HT-29 (cell line): ENCODE data around the gene WNT7B. TPM values are rescaled to one million over a fixed set of nuclear protein-coding genes. Genes with fewer than 3 reads are reported as not detected.

Source experiments
- DNase-seq: peaks from one replicate; pipeline ENCODE4 v3.0.0-alpha.2; 2015; ENCODE audit warnings: low spot score
- total RNA-seq: library from RNA; depleted of rRNA; stranded (reverse); fragments of >200 nt; shearing (Covaris generic); gene quantifications from 2 replicates; pipeline ENCODE4 v1.2.3, GENCODE V29; 2014

Gene WNT7B
- total RNA-seq, 1 experiment from 2014 or later, result 31.4 TPM

DNA sequence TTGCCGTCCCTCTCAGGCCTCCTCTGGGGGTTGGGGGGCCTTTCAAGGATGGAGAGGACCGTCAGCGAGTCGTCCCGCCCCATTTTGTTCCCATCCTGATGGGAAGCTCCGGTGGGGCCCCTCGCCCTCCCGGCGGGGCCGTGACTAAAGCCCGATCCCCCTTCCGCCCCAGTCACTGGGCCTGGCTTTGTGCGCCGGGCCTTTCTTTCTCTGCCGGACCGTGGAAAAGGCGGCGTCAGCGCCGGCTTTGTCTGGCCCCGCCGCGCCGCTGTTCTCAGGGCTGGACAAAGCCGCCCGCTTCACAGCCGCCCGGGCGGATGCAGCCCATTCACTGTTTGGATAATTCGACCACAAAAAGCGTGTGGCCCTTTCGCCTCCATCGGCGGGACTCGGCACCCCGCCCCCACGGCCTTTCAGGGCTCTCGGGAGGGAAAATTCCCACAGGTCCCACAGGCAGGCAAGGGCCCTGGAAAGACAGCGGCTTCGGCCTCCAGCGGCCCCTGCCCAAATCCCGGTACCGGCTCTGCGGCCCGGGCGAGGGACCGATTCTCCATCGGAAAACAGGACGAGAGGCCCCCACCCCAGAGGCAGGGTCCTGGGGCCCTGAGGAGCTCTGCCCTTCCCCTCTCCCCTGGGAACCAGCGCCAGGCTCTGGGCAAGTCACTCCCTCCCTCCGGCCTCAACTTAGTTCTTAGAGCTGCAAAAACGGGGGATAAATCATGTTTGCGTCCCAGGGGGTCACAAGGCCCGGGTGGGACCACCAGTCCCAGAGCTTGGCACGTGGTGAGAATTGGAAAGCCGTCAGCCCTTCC lies 87.2 kb downstream of the WNT7B start:
- no peak for DNase-seq

GRCh38 chr22:45889093-45889538 lies 87.8 kb downstream of the WNT7B start:
- no peak for DNase-seq

DNA sequence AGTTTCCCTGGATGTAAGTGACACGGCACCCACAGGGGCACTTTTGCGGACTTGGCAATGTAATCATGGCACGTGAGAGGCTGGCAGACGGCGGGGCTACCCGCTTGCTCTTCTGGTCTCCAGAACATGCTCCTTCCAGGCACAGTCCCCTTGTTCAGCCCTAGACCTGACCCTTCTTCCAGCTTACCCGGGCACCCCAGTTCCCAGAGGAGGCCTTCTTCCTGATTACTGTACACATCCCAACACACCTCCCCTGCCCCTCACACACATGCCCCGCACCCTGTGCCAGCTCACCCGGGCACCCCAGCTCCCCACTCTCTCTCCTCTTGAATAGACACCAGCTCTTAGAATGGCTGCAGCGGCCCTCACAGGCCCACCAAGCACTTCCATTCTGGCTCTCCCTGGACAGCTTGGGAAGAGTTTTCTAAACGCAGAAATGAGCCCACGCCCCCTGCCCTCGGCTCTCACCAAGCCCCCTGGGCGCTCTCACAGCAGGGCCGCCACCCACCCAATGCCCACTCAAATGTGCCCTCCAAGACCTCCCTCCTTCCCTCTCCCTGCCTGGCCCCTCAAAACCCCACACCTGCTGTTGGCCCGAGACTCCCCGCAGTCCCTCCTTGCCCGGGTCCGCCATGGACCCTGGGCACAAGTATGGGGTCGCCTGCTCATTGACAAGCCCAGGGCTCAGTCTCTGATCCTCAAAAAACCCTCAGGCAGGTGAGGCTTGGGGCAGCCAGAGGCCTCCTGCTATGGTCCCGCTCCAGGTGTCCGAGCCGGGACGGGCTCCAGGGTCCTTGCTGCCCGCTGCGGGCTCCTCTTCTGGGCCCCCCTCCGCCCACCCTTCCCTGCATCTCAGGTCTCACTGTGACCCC lies 88.5 kb downstream of the WNT7B start:
- no peak for DNase-seq

GRCh38 chr22:45887202-45888131 lies 89.5 kb downstream of the WNT7B start:
- DNase-seq, result peak; percentile 92

DNA sequence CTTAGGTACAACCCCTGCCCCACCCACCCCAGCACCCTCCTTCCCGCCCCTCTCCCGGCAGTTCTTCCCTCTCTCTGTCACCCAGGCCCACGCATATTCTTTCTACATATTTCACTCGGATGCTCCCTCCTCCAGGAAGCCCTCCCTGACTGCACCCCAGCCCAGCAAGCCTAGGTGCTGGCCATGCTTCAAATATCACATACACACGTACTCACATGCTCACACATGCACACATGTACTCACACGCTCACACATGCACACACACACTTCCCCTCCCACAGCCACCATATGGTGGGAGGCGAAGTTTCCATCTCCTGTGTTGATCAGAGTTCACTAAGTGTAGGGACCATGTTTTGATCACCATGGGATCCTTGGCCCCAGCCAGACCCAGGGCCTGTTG lies 90.4 kb downstream of the WNT7B start:
- no peak for DNase-seq

DNA sequence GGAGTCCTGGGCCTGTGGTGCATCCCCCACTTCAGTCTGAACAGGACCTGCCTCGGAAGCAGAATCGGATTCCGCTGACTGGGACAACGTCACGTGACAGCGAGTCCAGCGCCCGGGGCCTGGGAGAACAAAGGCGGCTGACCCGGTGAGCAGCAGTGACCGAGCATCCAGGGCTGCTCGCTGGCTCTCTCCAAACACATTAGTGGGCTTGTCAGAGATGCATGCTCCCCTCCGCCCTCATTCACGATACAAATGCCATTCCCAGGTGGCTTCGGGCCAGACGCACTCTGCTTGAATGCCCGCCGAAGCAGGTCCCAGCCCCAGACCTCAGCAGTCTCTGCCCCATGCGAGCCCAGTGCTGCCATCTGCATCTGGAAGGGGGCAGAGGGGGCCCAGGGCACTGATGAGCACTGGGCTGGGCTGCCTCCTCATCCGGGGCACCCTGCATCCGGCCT lies 91.0 kb downstream of the WNT7B start:
- DNase-seq, result no peak

DNA sequence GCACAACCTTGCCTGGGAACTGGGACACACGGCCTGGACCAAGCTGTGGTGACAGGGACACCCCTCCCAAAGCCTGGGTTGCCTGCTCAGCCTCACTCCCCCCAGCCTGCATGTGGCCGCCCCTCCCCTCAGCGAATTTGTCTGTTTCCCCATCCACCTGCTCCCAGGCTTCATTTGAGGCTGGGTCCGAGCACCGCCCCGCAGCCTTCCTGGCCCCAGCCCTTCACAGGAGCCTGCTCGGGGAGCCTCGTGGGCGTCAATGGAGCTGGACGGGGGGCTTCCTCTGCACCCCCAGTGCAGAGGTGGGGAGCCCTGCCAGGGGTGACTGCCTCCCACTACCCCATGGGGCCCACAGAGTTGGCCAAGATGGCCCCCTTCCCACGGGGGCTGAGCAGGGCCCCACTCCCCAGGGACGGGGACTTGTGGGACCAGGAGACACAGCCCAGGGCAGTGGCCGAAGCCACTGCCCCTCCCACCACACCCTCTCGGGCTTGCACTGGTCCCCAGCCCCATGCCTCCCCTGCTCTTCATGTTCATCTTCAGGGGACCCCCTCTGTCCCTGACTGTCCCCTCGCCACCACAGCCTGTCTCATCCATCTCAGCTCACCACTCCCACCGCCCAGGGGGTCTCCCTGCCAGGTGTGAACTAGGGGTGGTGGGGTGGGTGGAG lies 91.7 kb downstream of the WNT7B start:
- DNase-seq, result no peak

- no peak for DNase-seq
These were observed 92.5 kb downstream of the WNT7B start for GRCh38 chr22:45884201-45885062.

DNA sequence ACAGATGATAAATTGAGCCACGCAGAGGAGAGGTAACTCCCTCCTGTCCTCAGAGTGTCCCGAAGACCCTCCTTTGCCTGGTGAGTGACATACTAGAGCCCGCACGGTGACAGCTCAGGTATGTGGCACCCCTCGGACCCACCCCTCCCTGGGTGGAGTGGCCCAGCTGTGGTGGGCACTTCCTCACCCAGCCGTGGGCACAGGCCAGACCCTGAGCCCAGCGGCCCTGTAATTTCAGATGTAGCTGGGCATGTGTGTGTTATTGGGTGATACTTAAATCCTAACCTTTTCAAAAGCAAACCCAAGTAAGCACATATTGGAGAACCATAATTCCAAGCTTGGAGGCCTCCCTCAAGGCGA lies 93.2 kb downstream of the WNT7B start:
- DNase-seq, result no peak

GRCh38 chr22:45882881-45883810 lies 93.8 kb downstream of the WNT7B start:
- DNase-seq, result no peak

- DNase-seq, result no peak
These were observed 95.5 kb downstream of the WNT7B start for GRCh38 chr22:45881524-45881875.

DNA sequence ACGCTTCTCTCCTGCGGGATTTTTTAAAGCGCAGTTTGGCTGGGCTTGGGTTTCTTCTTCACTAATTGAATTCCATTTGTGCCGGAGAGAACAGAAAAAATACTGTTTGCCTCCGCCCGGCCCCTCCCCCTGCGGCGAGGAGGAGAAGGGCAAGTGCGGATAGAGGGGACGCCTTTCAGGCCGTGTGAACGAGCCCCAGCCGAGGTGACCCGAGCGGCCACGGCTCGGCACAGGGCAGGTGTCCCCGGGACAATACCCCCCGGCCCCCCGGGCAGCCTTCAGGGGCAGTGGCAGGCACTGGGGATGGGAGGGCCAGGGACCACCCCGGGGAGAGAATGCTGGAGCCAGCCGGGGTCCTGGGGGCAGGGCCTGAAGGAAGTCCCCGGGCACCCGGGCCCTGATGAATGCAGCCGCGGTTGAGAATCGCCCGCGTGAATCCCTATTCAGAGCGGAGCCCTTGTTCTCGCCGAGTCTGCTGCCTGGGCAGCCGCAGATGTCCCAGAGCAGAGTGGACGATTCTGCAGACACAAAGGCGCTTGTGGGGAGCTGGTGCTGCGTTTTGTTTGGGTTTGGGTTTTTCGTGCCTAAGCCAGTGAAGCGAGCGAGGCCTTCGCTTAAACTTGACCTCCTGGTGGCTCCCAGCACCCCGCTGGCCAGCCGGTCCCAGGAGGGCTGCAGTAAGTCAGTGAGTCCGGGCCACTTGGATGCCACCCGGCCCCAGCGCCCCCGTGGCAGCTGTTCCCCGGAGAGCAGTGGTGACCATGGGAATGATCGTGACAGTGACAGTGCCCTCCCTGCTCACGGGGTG lies 96.0 kb downstream of the WNT7B start:
- no peak for DNase-seq

- DNase-seq, result no peak
These were observed 96.8 kb downstream of the WNT7B start for GRCh38 chr22:45880091-45880715.

- no peak for DNase-seq
These were observed 97.4 kb downstream of the WNT7B start for GRCh38 chr22:45879552-45879949.

- DNase-seq, result no peak
These were observed 97.9 kb downstream of the WNT7B start for GRCh38 chr22:45878901-45879551.

GRCh38 chr22:45878051-45878781 lies 98.7 kb downstream of the WNT7B start:
- no peak for DNase-seq
